Measurements from ENCODE around the gene C2orf49.

Gene C2orf49

GRCh38 chr2:105377871-105378270 is 40.5 kb downstream of the C2orf49 start:
- DNase-seq (ENCODE audit: low spot score): no peak
- in situ Hi-C loops (cut with MboI; ENCODE audit: low pct_unique_long_range_greater_than_20kb, low sequenced_read_pairs, unreplicated experiment): no loop called here

GRCh38 chr2:105378276-105378840 is 41.0 kb downstream of the C2orf49 start:
- in situ Hi-C loops (cut with MboI; ENCODE audit: low pct_unique_long_range_greater_than_20kb, low sequenced_read_pairs, unreplicated experiment): no loop called here
- DNase-seq (ENCODE audit: low spot score): no peak
- TF ChIP-seq CTCF (IDR thresholded peaks at IDR 0.05; ENCODE audit: extremely low read depth, insufficient read depth, missing control alignments): no peak

More at GRCh38 chr2:105377871-105378270, 40.5 kb downstream of the C2orf49 start:
- no peak for TF ChIP-seq CTCF (IDR thresholded peaks at IDR 0.05; ENCODE audit: extremely low read depth, insufficient read depth, missing control alignments)

- DNase-seq (ENCODE audit: low spot score): no peak
- TF ChIP-seq CTCF (IDR thresholded peaks at IDR 0.05; ENCODE audit: extremely low read depth, insufficient read depth, missing control alignments): no peak
- in situ Hi-C loops (cut with MboI; ENCODE audit: low pct_unique_long_range_greater_than_20kb, low sequenced_read_pairs, unreplicated experiment): no loop called here
Measured at GRCh38 chr2:105378921-105379383, 41.6 kb downstream of the C2orf49 start.

- in situ Hi-C loops (cut with MboI; ENCODE audit: low pct_unique_long_range_greater_than_20kb, low sequenced_read_pairs, unreplicated experiment): loop anchor here (10.0 kb wide), 1 partner anchor 155 kb away; no protein-coding TSS in a partner anchor
- TF ChIP-seq CTCF (IDR thresholded peaks at IDR 0.05; ENCODE audit: extremely low read depth, insufficient read depth, missing control alignments): no peak
- DNase-seq (ENCODE audit: low spot score): no peak
Measured at GRCh38 chr2:105379741-105380186, 42.4 kb downstream of the C2orf49 start.

- TF ChIP-seq CTCF (IDR thresholded peaks at IDR 0.05; ENCODE audit: extremely low read depth, insufficient read depth, missing control alignments): no peak
- in situ Hi-C loops (cut with MboI; ENCODE audit: low pct_unique_long_range_greater_than_20kb, low sequenced_read_pairs, unreplicated experiment): loop anchor here (10.0 kb wide), 1 partner anchor 154 kb away; no protein-coding TSS in a partner anchor
- DNase-seq (ENCODE audit: low spot score): no peak
Measured at GRCh38 chr2:105380432-105381100, 43.2 kb downstream of the C2orf49 start.

GRCh38 chr2:105381101-105381668 is 43.8 kb downstream of the C2orf49 start:
- DNase-seq (ENCODE audit: low spot score): no peak
- in situ Hi-C loops (cut with MboI; ENCODE audit: low pct_unique_long_range_greater_than_20kb, low sequenced_read_pairs, unreplicated experiment): loop anchor here (10.0 kb wide), 1 partner anchor 154 kb away; no protein-coding TSS in a partner anchor
- TF ChIP-seq CTCF (IDR thresholded peaks at IDR 0.05; ENCODE audit: extremely low read depth, insufficient read depth, missing control alignments): no peak
